Activated CD4-positive, alpha-beta T cell treated with anti-CD3 and anti-CD28 coated beads for 24 hours (primary cell): ENCODE measurements around the gene ARHGEF5.
"Not testable (repeated sequence)": the region's sequence is repeated elsewhere in the genome, so short reads cannot be mapped to it uniquely, and the experiment has no call there.

Source experiments
- DNase-seq, 2 donors: peaks; one replicate each; pipeline ENCODE4 v3.0.0-alpha.2; 2020; ENCODE audit warnings: low read depth in 2 of 2

ARHGEF5 gene

DNA sequence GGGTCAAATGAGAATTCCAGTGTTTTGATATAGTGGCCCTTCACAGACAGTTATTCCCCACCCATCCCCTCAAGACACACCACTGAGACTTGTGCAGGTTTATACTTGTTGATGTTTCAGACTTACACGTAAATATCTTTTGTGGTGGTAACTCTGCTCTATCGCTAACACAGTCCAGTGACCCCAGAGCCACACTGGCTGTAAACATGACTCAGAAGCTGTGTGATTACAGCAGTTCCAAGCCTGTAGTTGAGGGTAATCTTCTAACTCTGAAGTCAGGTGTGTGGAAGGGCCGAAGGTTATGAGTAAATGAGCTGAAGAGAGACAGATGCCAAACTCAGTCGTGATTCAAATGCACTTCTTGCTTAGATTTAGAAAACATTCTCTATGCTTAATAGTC, 28.9 kb downstream of the ARHGEF5 start:
- no peak for DNase-seq

DNA sequence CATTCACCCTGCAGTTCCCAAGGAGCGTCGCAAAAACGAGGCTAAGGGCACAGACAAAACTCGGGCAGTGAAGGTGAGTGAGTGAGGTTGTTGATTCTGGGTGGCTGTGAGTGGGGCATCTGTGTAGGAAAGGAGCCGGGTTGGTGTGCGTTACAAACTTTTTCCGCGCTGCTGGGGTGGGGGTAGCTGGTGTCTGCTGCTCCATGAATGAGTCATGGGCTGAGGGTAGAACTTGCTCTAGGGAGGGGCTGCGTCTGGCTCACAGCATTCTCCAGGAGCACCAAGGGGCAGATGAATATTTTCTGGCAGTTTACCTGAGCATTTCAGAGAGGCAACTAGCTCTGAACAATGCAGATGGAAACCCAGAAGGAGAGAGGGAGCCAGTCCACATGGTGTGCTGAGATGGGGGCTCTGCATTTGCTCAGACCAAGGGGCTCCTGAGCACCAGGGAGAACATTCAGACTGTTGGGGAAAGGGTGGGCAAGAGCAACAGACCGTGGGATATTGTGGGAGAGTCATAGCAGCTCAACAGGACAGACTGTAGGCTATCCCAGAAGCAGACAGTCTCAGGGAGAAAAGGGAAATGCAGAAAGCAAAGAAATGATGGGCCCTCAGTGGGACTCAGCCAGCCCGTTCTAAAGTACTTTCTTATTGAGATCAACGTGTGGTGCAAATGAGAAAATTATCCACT, 29.5 kb downstream of the ARHGEF5 start:
- peak; percentile 23 to 37 for DNase-seq

- DNase-seq, result no peak
These were observed 31.5 kb downstream of the ARHGEF5 start for GRCh38 chr7:144386741-144387140.

- DNase-seq, result no peak
These were observed 33.7 kb downstream of the ARHGEF5 start for GRCh38 chr7:144388950-144389349.

GRCh38 chr7:144390481-144390880, 35.3 kb downstream of the ARHGEF5 start:
- no peak for DNase-seq

DNA sequence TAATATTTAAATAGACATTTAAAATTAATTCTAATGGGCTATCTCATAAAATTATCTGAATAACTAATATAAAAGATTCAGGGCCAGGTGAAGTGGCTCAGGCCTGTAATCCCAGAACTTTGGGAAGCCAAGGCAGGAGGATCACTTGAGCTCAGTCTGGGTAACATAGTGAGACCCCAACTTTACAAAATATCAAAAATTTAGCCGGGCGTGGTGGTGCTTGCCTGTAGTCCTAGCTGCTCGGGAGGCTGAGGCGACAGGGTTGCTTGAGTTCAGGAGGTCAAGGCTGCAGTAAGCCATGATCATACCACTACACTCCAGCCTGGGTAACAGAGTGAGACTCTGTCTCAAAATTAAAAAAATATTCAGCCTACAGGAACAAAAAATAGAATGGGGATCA, 35.8 kb downstream of the ARHGEF5 start:
- no peak for DNase-seq

DNA sequence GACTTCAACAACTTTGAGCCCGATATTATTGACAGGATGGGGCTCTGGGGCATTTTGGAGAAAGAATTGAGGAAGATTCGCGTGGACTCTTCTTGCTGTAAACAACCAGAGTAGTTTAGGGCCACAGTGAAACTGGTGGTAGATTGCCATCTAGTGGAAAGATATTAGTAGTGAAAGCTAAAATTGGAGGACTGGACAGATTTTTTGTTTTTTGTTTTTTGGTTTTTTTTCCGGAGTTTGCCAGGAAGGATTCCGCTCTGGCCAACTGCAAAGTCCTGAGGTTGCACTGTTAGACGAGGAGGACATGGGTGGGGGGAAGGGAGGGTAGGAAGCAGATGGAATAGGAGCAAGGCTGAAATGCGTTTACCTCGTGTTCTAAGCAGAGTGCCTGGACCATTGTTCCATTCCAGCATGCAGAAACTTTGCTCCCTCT, 36.6 kb downstream of the ARHGEF5 start:
- no peak for DNase-seq

- no peak for DNase-seq
These were observed 41.9 kb downstream of the ARHGEF5 start for GRCh38 chr7:144397086-144397485.

DNA sequence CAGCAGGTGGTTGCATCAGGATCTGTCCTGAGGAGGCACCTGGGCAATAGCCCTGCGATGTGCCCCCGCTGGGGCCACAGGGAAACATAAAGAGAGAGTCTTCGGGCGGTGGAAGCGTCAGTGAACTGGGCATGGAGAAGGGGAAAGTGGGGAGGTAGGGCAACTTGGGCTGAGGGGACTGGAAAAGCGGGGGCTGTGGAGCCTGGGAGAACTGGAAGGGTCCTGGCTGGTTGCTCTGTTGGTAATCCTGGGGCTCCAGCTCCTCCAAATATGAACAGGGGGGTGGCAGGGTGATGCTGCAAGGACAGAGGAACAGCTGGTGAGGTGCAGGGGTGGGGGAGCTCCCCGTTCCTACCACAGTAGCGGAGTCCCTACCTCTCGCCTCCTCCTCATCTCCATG, 43.1 kb downstream of the ARHGEF5 start:
- no peak for DNase-seq

GRCh38 chr7:144398911-144399310, 43.7 kb downstream of the ARHGEF5 start:
- DNase-seq, result no peak

DNA sequence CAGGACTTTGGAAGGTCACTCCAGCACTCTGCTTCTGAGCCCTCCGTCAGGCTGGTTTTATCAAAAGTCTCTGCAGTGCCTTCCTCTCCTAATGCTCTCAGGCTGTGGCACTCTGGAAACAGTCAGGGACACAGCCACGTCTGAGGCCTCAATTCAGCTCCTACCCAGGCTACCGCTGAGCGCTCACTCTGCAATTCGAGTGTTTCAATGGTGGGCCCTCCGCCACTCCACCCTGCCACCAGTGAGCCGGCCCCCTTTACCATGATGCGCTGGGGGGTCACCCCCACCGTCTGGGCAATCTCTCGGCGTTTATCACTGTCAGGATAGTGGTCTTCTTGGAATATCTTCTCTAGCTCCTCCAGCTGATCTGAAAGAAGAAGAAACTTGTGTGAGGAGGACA, 44.7 kb downstream of the ARHGEF5 start:
- DNase-seq, result no peak

- DNase-seq, result no peak
These were observed 46.3 kb downstream of the ARHGEF5 start for GRCh38 chr7:144401490-144401889.

DNA sequence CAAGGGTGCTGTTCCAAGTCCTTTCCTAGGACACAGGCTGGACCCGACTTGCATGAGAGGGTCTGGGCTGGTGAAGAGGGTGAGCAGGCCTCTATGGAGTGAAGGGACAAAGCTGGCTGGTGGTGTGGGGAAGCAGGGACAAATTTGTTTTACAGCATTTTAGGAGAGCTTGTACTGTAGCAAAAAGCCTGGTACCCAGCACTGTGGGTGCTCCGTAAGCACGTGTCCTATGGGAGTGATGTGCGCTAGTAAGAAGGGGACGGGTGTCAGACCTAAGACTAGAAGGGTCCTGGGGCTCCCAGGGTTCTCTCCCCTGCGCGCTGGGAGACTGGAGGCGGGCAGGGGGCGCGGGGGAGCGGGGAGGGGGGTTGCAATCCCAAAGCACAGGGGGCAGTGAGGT, 47.9 kb downstream of the ARHGEF5 start:
- no peak for DNase-seq

DNA sequence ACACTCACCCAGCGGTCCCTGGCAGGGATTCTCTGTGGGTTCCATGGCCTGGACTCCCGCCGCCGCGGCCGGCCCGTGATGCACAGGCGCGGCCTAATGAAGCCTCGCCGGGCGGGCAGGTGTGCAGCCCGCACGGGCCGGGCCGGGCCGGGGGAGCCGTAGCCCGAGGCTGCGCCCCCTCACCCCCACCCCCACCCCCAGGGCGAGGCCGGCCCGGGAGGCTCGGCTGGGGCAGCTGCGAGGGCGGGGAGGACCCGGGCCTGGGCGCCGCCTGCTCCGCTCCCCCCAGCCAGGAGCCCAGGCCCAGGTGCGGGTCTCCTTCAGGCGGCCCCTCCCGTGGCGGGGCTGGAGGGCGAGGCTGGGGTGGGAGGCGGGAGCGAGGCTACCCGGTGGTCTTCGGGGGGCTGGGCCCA, 48.5 kb downstream of the ARHGEF5 start, which contains the start of gene NOBOX:
Gene NOBOX (minus strand): TSS at position 45 of the 413 bp plus-strand sequence.
- DNase-seq, result no peak

DNA sequence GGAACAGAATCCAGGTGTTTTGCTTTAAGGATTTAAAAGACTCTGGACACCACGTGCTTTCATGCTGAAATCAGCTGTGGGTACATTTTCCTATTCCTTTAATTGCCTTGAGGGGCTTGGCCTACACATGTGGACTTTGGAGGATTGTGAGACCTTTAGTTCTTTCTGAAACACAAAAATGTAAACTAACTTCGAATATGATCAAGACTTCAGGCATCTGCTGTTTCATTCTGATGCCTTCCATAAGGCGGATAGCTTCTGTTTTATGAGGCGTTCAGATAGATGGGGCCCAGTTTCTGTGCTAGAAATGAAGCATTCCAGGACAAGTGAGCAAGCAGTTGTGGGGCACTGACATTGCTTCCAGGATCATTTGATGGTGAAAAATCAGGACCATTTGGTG, 49.7 kb downstream of the ARHGEF5 start:
- no peak for DNase-seq

DNA sequence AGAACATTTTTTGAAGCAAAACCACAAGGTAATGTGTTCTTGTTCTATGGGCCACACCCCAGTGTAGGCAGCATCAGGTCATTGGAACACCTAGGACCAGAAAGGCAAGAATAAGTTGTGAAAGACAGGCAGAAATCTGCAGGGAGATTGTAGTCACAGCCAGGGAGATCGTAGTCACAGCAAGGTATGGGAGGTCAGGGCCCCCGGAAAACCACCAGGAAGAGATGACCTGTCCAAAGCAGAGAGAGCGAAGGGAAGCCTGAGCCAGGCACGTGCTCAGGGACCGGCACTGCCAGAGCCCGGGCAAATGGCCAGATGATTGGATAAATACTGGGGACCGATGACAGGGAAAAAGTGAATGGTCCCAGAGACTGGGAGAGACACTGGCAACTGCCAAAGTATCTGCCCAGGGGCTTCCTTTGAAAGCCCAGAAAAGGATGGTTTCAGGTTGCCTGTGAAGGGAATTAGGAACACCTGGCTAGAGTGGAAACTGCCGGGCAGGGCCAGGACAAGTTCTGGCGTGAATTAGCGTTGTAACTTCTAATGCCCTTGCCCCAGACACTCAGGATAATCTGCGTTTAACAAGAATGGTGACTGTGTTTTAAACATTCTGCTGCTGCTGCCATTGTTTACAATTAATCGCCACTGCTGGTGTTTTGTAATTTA, 52.2 kb downstream of the ARHGEF5 start:
- no peak for DNase-seq

DNA sequence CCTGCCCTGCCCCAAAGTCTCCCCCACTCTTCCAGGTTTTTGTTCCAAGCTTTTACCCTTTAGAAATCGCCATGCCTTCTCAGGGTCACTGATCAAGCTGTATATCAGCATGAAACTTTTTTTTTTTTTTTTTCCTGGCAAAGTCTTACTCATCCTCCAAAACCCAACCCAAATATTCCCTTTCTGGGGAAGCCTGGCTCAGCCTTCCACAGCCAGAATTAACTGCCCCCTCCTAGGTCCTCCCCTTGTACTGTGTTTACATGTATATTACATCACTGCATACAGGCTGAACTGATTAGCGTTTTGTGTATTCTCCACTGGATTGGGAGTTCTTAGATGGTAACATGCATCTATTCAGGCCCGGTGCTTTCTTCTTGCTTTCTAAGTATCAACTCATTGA, 52.9 kb downstream of the ARHGEF5 start:
- DNase-seq, result no peak

GRCh38 chr7:144410441-144410840, 55.2 kb downstream of the ARHGEF5 start:
- no peak for DNase-seq

- no peak for DNase-seq
These were observed 59.6 kb downstream of the ARHGEF5 start for GRCh38 chr7:144414815-144415214.

- no peak for DNase-seq
These were observed 60.7 kb downstream of the ARHGEF5 start for GRCh38 chr7:144415858-144416257.

- DNase-seq, result no peak
These were observed 61.1 kb downstream of the ARHGEF5 start for GRCh38 chr7:144416341-144416740.

DNA sequence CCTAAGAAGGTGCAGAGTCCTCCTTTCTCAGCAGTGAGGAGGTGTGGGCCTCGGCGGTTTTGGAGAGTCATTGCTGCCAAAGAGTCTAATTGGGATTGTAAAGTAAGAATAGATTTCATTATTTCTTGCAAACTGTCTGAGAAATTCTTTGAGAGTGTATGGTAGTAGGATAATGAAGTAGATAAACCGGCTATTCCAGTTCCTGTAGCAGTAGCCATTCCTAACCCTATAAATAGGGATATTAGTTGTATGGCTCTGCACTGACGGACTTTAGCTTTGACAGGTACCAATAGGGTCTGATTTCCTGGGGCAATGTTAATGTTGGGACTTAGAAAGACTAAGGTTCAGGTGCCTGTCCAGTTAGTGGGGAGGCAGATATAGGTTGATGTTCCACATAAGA, 63.7 kb downstream of the ARHGEF5 start:
- DNase-seq, result not testable (repeated sequence)

DNA sequence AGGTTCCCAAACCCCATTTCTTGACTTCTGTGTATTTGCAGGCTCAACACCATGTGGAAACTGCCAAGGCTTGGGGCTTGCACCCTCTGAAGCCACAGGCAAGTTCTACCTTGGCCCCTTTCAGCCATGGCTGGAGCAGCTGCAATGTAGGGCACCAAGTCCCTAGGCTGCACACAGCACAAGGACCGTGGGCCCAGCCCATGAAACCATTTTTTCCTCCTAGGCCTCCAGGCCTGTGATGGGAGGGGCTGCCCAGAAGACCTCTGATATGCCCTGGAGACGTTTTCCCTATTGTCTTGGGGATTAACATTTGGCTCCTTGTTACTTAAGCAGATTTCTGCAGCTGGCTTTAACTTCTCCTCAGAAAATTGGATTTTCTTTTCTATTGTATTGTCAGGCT, 72.3 kb downstream of the ARHGEF5 start:
- not testable (repeated sequence) for DNase-seq

GRCh38 chr7:144428431-144428830, 73.2 kb downstream of the ARHGEF5 start:
- DNase-seq, result no peak
